ENCODE data around the gene CNOT4.

Gene CNOT4

DNA sequence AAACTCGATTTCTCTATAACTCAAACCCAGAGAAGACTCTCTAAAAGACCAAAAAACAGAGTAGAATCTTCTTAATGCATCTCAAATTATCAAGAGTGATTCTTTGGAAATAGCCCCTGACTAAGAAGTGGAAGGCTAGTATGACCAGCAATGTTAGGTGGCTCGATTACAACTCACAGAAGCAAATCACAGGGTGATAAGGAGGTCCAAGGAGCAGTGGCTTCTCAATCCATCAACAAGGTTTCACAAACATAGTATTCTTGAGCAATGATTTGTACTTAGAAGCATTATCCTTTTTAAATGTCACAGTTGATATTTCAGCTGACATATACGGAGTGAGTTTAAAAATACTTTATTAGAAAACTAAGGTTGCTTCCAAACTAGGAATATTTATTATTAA, 127.7 kb downstream of the CNOT4 start:
- H3K4me3 ChIP-seq (ENCODE audit: low read length), result no peak overlapping the region
- TF ChIP-seq, protein P1, sequence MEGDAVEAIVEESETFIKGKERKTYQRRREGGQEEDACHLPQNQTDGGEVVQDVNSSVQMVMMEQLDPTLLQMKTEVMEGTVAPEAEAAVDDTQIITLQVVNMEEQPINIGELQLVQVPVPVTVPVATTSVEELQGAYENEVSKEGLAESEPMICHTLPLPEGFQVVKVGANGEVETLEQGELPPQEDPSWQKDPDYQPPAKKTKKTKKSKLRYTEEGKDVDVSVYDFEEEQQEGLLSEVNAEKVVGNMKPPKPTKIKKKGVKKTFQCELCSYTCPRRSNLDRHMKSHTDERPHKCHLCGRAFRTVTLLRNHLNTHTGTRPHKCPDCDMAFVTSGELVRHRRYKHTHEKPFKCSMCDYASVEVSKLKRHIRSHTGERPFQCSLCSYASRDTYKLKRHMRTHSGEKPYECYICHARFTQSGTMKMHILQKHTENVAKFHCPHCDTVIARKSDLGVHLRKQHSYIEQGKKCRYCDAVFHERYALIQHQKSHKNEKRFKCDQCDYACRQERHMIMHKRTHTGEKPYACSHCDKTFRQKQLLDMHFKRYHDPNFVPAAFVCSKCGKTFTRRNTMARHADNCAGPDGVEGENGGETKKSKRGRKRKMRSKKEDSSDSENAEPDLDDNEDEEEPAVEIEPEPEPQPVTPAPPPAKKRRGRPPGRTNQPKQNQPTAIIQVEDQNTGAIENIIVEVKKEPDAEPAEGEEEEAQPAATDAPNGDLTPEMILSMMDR (conservative IDR thresholded peaks at IDR 0.05; ENCODE audit: low read depth, low read length), result no peak
- no peak for DNase-seq (ENCODE audit: low read depth)

DNA sequence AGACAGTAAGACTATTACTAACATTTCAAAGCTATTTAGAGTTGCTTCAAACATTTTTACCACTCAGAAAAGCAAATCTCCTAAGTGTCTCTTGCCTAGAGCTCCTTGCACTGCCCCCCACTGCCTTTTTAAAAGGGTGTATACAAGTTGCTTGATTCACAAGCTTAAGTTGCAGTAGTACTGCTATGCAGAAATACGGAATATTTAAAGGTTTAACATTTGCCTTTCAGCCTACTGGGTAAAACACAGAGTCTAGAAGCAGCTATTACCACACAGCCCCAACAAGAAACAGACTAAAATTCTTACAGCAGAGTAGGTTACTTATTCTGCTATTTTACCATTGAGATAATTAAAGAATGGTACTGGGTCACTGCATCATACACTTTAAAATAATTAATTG, 128.5 kb downstream of the CNOT4 start:
- TF ChIP-seq, protein P1 (conservative IDR thresholded peaks at IDR 0.05; ENCODE audit: low read depth, low read length), result no peak
- no peak overlapping the region for H3K4me3 ChIP-seq (ENCODE audit: low read length)
- no peak for DNase-seq (ENCODE audit: low read depth)

DNA sequence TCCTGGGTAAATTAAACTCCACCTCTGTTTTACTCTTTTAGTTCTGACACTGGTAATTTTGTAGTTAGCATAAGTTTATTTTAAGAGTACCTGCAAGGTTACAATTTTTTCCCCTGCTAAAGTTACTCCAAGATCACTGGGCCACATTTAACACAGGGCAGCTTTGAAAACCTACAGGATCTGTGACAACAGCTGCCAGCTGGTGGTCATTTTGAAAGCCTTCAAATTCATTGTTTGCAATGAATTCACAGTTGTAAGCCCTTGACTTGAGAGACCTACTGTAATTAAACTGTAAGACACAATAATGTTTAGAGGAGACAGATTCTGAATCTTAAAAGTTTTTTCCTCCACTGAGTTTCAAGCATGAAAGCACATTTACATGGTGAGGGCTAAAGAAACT, 129.6 kb downstream of the CNOT4 start:
- no peak for DNase-seq (ENCODE audit: low read depth)
- H3K4me3 ChIP-seq (ENCODE audit: low read length), result no peak overlapping the region
- TF ChIP-seq, protein P1 (conservative IDR thresholded peaks at IDR 0.05; ENCODE audit: low read depth, low read length), result no peak

GRCh38 chr7:135377171-135377570, 132.7 kb downstream of the CNOT4 start:
- no peak overlapping the region for H3K4me3 ChIP-seq (ENCODE audit: low read length)
- TF ChIP-seq, protein P1 (conservative IDR thresholded peaks at IDR 0.05; ENCODE audit: low read depth, low read length), result no peak
- no peak for DNase-seq (ENCODE audit: low read depth)

GRCh38 chr7:135375908-135376699, 133.8 kb downstream of the CNOT4 start:
- TF ChIP-seq, protein P1 (conservative IDR thresholded peaks at IDR 0.05; ENCODE audit: low read depth, low read length), result no peak
- no peak for DNase-seq (ENCODE audit: low read depth)
- H3K4me3 ChIP-seq (ENCODE audit: low read length), result no peak overlapping the region

- TF ChIP-seq, protein P1 (conservative IDR thresholded peaks at IDR 0.05; ENCODE audit: low read depth, low read length), result no peak
- DNase-seq (ENCODE audit: low read depth), result no peak
- H3K4me3 ChIP-seq (ENCODE audit: low read length), result no peak overlapping the region
Observed at GRCh38 chr7:135374736-135375135, 135.2 kb downstream of the CNOT4 start.

DNA sequence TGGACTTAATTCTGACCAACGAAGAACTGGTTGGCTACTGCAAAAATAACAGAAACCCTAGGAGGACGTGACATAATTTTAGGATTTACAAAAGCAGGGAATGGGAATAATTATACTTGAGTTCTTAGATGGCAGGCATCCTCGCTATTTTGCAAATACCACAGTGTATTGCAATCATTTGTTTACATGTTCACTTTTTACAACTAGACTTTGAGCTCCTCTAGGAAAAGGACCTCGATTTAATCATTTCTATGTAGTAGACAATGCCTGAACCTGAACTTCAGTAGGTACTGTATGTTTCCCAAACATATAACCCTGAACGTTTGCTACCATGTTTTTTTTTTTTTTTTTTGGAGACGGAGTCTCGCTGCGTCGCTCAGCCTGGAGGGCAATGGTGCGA, 137.7 kb downstream of the CNOT4 start:
- TF ChIP-seq, protein P1 (conservative IDR thresholded peaks at IDR 0.05; ENCODE audit: low read depth, low read length), result no peak
- H3K4me3 ChIP-seq (ENCODE audit: low read length), result no peak overlapping the region
- DNase-seq (ENCODE audit: low read depth), result no peak
